Activated T-cell treated with anti-CD3 and anti-CD28 coated beads, Interleukin-2, amount 50 U/mL, for 24 hours (primary cell): ENCODE results near the gene SUFU.
A peak's percentile ranks its signal among the peaks of the same experiment; 100 is the strongest.

ENCODE experiments used
- DNase-seq: peaks from one replicate; pipeline ENCODE4 v3.0.0-alpha.2; 2020
- H3K27ac Mint-ChIP-seq: 2 replicates; pipeline ENCODE4 v1.8.0; 2020; ENCODE audit warnings: mild to moderate bottlenecking, mixed read lengths
- H3K27me3 Mint-ChIP-seq: 2 replicates; pipeline ENCODE4 v1.8.0; 2020; ENCODE audit warnings: mixed read lengths
- H3K36me3 Mint-ChIP-seq: 2 replicates; pipeline ENCODE4 v1.8.0; 2020; ENCODE audit warnings: low read depth, mixed read lengths
- H3K4me1 Mint-ChIP-seq: 2 replicates; pipeline ENCODE4 v1.8.0; 2020; ENCODE audit warnings: low read depth, mixed read lengths
- H3K4me3 Mint-ChIP-seq: 2 replicates; pipeline ENCODE4 v1.8.0; 2020; ENCODE audit warnings: mild to moderate bottlenecking, moderate library complexity, mixed read lengths
- H3K9me3 Mint-ChIP-seq: 2 replicates; pipeline ENCODE4 v1.8.0; 2020; ENCODE audit warnings: mixed read lengths

The SUFU gene

DNA sequence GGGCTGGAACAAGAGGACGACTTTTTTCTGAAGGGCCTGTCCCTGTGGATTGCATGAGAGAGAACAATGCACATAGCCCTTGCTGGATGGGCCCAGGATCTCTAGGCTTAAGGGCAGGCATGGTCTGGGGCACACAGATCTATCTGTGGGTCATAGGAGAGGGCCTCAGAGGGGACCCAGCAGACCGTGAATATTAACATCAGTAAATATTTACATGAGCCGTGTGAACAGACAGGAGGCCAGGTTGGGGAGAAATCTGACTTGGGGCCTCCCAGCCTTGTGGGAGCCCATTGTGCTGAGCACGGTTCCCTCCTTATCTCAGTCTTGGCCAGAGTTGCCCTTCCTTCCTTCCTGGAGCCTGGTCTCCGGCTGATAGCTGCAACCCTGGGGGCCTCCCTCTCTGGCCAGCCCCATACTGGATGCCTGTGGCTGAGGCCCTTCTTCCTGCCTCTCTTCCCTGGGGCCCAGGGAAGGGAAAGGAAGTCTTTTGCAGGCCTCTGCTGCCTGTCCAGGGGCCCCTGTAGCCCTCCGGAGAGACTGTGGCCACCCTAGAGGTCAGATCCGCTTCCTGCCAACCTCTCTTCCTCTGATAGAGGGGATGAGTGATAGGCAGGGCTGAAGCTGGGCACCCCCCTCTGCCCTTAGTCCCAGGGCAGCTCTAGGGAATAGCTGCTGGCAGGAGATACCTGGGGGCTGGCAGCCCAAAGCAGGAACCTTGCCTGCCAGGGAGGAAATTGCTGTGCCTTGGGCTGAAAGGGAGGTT, 96.0 kb downstream of the SUFU start:
- peaks cover 7% of the 10 kb centered on the region for H3K4me1 Mint-ChIP-seq
- no peak for DNase-seq
- H3K36me3 Mint-ChIP-seq: peaks cover 60% of the 10 kb centered on the region
- no peak overlapping the region for H3K27ac Mint-ChIP-seq
- no peak overlapping the region for H3K4me3 Mint-ChIP-seq
- no peaks in the 10 kb centered on the region for H3K27me3 Mint-ChIP-seq
- H3K9me3 Mint-ChIP-seq: no peaks in the 10 kb centered on the region

DNA sequence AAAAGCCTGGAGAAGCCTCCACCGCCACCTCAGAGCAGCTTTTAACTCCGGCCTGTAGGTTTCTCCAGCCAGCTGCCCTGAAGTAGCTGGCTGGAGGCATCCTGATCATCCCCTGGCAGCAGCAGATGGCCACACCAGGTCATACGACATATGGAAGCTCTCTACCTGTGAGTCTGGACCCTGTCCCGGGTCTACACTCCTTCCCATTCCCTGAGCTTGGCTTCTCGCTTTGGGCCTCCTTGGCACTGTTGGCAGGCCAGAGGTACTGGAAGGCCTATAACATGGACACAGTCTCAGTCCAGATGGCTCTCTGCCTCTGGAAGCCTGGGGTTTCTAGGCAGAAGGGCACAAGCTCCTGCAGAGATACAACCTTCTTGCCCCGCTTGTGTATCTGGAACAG, 97.0 kb downstream of the SUFU start:
- H3K27ac Mint-ChIP-seq: no peak overlapping the region
- no peak overlapping the region for H3K4me3 Mint-ChIP-seq
- H3K36me3 Mint-ChIP-seq: peaks cover 60% of the 10 kb centered on the region
- DNase-seq: no peak
- no peaks in the 10 kb centered on the region for H3K9me3 Mint-ChIP-seq
- peaks cover 7% of the 10 kb centered on the region for H3K4me1 Mint-ChIP-seq
- no peaks in the 10 kb centered on the region for H3K27me3 Mint-ChIP-seq

DNA sequence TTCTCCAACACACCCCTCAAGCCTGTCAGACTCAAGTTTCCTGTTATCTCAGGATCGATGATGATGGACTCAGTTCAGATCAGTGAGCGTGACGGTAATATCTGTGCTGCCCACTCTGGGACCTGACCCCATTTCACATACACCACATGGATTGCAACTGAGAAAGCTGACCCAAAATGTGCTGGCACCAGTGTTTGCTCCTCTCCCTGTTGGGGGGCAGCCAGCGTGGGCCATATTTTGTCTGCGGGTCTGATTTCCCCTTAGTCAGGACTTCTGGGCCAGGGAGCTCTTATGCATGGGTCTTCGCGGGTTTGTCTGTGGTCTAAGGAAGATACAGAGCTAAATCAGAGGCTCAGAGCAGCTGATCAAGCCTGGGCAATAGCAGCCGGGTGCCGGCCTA, 97.9 kb downstream of the SUFU start:
- Mint-ChIP-seq H3K27me3 (no peaks in the 10 kb centered on the region), H3K27ac (no peak overlapping the region), H3K9me3 (no peaks in the 10 kb centered on the region), H3K4me3 (no peak overlapping the region), H3K36me3 (peaks cover 60% of the 10 kb centered on the region), H3K4me1 (peaks cover 7% of the 10 kb centered on the region)
- DNase-seq: no peak

DNA sequence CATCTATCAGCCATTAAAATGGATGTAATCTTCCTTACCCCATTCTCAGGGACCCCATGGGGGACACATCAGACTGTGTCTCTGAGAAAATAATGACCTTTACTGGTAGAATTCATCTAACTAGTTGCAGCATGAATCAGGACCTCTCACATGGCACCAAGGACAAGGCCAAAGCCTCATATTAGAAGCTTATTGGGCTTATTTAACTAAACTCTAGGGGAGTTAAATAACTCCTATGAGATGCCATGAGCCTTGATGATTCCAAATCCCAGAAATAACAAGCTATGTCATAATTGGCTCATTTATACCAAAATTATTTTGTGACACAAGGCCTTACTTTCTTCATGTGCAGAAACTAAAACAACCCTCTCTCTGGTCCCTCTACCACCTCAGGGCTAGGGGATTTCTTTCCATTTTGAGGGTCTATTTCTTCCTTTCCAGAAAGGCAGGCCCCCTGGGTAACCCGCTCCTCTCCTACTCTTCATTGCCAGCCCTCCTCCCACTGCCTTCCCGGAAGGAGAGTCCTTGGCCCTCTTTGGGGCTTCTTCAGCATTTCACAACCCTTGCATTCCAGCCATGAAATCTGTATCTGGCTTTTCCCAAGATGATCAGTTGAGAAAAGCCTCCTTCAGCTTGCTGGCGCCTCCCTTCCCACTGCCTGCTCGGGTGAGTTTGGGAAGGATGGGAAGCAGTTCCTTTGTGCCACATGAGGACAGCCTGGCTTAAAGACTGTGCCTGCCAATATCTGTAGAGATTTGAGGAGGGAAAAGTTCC, 98.7 kb downstream of the SUFU start:
- Mint-ChIP-seq H3K27me3 (no peaks in the 10 kb centered on the region), H3K4me1 (peaks cover 7% of the 10 kb centered on the region), H3K27ac (no peak overlapping the region), H3K9me3 (no peaks in the 10 kb centered on the region), H3K36me3 (peaks cover 54% of the 10 kb centered on the region), H3K4me3 (no peak overlapping the region)
- DNase-seq: no peak

DNA sequence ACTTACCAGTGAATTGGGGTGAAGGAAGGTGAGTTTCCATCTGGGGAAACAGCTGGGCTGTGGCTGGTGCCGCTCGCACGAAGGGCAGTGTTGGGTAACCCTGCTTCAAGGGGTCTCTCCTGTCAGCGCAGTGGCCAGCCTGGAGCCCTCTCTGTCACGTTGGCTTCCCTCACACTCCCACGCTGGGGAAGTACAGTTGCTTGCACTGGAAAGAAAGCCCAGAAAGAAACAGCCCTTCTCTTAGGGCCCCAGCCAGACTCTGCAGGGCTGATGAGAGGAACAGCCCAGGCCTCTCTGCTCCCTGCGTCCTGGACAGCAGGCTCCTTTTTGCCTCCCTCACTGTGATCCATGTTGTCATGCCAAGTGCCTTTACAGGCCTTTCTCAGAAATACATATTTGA, 100.2 kb downstream of the SUFU start:
- no peak for DNase-seq
- no peaks in the 10 kb centered on the region for H3K27me3 Mint-ChIP-seq
- H3K4me3 Mint-ChIP-seq: no peak overlapping the region
- H3K36me3 Mint-ChIP-seq: peaks cover 42% of the 10 kb centered on the region
- H3K4me1 Mint-ChIP-seq: peaks cover 10% of the 10 kb centered on the region
- H3K27ac Mint-ChIP-seq: no peak overlapping the region
- H3K9me3 Mint-ChIP-seq: no peaks in the 10 kb centered on the region

DNA sequence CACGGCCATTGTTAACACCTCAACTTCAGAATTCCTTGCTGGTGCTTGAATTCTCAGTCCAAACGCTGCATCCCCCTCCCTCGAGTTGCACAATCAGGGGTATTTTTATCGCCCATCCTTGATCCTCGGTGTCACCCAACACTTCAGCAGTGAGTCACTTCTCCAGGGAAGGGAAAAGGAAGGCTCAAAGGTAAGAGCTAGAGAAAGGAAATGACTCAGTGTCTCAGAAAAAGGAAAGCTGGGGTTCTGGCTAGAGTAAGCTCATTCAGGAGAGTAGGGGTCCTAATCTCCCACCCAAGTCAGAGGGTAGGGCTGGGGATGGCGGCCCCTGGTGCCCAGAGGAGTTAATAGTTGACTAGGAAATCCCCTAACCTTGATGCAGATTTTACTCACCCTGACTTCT, 100.7 kb downstream of the SUFU start:
- Mint-ChIP-seq H3K9me3 (no peaks in the 10 kb centered on the region), H3K36me3 (peaks cover 37% of the 10 kb centered on the region), H3K27ac (no peak overlapping the region), H3K4me3 (no peak overlapping the region), H3K27me3 (no peaks in the 10 kb centered on the region), H3K4me1 (peaks cover 13% of the 10 kb centered on the region)
- no peak for DNase-seq

DNA sequence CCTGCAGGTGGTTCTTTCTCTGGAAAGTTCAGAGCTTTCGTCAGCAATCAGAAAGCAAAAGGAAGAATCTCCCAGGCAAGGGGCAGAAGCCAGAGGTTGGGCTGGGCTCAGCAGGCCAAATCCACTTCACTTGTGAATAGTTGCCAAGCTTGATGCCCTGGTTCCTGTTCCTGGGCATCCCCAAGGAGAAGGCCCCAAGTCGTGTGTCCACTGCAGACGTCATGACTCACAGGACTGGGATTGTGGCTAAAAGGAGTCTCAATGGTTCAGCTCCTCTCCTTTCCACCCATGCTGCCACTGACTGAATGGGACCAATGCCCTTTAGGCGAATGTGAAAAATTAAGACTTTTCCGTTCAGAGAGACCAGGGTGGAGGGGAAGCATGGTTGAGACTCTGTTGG, 101.9 kb downstream of the SUFU start:
- H3K4me1 Mint-ChIP-seq: peaks cover 18% of the 10 kb centered on the region
- no peak overlapping the region for H3K27ac Mint-ChIP-seq
- H3K27me3 Mint-ChIP-seq: no peaks in the 10 kb centered on the region
- DNase-seq: no peak
- no peak overlapping the region for H3K4me3 Mint-ChIP-seq
- H3K36me3 Mint-ChIP-seq: peaks cover 28% of the 10 kb centered on the region
- no peaks in the 10 kb centered on the region for H3K9me3 Mint-ChIP-seq

DNA sequence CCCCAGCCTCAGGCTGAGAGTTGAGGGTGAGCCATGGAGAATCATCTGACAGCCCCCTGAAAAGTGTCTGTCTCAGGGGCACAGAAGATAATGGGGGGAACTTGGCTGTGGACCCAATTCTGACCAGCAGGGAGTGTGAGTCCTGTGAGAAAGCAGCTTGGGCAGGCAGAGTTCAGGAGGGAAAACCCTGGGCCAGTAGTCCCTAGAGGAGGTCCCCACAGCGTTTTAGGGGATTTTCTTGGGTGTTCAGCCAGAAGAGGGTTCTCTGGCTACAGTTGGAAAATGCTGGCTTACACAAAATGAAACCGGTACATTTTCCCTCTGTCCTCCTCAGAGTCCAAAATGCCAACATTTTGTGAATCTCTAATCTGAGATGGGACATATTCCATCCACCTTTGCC, 104.7 kb downstream of the SUFU start:
- Mint-ChIP-seq H3K4me1 (peaks cover 45% of the 10 kb centered on the region), H3K36me3 (peaks cover 22% of the 10 kb centered on the region), H3K4me3 (no peak overlapping the region), H3K27ac (peak overlapping the region; percentile 57), H3K9me3 (no peaks in the 10 kb centered on the region), H3K27me3 (no peaks in the 10 kb centered on the region)
- no peak for DNase-seq

DNA sequence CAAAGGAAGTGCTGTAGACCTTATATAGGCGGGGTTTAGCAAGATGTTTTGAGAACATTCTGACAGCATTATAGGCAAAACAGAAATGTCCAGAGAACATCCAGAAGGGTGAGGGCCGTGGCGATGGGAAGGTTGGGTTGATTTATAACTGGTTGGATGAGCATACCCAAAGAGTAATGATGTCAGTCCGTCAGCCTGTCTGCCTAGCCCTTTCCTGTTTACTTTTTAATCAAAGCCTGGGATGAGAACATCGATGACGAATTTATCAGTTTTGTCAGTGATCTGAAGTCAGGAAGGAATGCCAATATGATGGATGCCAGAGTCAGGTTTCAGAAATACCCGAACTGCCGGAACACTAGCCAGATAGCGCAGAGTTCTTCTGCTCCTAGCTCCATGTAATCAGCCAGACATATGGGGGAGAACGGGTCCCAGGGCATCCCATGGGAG, 106.7 kb downstream of the SUFU start:
- Mint-ChIP-seq H3K27me3 (no peaks in the 10 kb centered on the region), H3K27ac (peak overlapping the region; percentile 28), H3K9me3 (no peaks in the 10 kb centered on the region), H3K4me3 (no peak overlapping the region), H3K4me1 (peaks cover 44% of the 10 kb centered on the region), H3K36me3 (peaks cover 11% of the 10 kb centered on the region)
- no peak for DNase-seq

DNA sequence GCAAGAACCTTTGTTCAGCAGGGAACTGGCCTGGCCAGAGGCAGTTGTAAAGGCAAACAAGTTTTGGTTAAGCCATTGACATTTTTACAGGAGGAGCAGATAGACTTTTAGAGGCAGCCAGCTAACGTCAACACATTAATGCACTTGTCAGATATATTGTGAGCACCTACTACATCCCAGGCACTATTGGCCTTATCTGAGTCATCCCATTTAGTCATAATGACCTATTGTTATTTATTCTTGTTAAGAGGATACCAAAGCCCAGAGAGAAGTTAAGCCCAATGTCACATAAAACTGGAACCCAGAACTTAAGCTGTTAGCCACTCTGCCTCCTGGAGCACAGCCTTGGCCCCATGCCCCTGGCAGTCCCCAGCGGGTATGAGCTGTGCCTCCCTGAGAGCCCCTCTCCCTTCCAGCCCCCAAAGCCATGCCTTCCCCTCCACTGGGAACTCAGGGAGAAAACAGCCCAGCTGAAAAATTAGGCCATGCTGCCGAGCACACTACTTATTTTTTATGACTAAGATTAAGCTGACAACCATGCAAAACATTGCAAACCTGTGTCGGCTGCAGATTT, 107.8 kb downstream of the SUFU start:
- Mint-ChIP-seq H3K9me3 (no peaks in the 10 kb centered on the region), H3K4me3 (no peak overlapping the region), H3K4me1 (peaks cover 44% of the 10 kb centered on the region), H3K27me3 (no peaks in the 10 kb centered on the region), H3K27ac (peak overlapping the region; percentile 28), H3K36me3 (peaks cover 12% of the 10 kb centered on the region)
- no peak for DNase-seq

DNA sequence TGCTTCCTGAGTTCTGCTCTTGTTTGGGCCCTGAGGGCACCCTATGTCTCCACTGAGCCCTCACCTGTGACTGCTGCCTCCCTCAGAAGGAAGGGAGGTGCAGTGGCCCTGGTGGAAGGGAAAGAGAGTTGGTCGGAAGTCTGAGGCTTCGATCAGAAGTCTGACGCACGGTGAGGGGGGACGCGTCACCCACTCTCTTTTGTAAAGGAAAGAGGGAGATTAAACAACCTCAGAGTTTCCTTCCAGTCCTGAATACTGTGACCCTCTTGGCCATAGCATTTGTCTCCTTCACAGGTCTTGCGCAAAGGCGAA, 109.1 kb downstream of the SUFU start:
- Mint-ChIP-seq H3K4me3 (peak overlapping the region; percentile 21), H3K4me1 (peaks cover 44% of the 10 kb centered on the region), H3K36me3 (peaks cover 21% of the 10 kb centered on the region), H3K27me3 (no peaks in the 10 kb centered on the region), H3K9me3 (no peaks in the 10 kb centered on the region), H3K27ac (peak overlapping the region; percentile 90)
- peak; percentile 64 for DNase-seq

DNA sequence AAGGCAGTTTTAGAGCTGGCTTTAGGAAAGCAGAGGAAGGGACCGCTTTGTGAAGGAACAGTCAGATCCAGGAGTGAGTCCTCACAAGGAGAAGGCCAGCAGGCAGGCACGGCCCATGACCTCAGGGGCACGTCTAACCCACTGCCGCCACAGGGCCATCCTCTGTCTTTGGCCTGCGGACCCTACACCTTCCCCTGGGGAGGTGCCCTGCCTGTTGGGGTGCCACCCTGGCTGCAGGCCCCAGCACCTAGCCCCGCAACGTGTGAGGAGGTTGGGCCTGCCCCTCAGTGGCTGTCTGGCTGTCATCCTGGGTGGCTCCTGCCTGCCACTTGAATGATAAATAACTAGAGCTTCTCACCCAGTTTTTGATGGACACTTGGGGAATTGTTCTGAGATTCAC, 109.5 kb downstream of the SUFU start:
- Mint-ChIP-seq H3K4me1 (peaks cover 42% of the 10 kb centered on the region), H3K36me3 (peaks cover 25% of the 10 kb centered on the region), H3K27ac (peak overlapping the region; percentile 90), H3K9me3 (no peaks in the 10 kb centered on the region), H3K4me3 (no peak overlapping the region), H3K27me3 (no peaks in the 10 kb centered on the region)
- no peak for DNase-seq

DNA sequence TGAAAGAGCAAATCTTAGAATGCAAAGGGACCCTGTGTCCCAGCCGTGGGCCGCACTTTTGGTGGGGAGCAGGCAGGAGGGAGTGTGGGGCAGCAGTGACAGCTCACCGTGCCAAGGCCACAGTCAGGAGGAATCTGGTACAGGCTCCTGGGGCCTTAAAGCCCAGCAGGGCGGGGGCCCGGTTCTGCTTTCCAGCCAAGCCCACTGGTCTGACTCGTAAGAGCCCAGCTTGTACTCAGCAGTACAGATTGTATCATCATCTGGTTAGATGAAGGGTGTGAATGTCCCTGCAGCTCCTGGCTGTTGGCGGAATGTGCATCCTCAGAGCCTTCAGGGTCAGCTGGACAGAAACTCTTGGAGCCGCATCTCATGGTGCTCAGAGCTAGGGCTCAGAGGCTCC, 110.0 kb downstream of the SUFU start:
- Mint-ChIP-seq H3K27me3 (no peaks in the 10 kb centered on the region), H3K4me1 (peaks cover 40% of the 10 kb centered on the region), H3K9me3 (no peaks in the 10 kb centered on the region), H3K27ac (peak overlapping the region; percentile 90), H3K36me3 (peaks cover 25% of the 10 kb centered on the region), H3K4me3 (no peak overlapping the region)
- DNase-seq: no peak

DNA sequence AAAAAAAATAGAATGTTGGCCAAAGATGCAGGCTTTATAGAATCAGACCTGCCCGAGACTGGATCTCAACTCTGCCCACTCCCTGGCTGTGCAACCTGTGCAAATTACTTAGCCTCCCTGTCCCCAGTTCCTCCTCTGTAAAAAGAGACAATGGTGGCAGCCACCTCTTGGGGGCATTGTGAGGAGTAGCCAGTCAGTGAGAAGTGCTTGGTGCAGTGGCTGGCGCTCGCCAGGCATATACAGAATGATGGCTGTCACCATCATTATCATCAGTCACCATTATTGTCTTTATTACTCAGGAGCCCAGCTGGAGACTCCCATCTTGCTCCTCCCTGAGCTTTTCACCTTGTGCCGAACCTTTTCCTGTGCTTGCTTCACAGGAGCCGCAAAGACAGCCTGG, 111.1 kb downstream of the SUFU start:
- Mint-ChIP-seq H3K27ac (peak overlapping the region; percentile 26), H3K9me3 (no peaks in the 10 kb centered on the region), H3K27me3 (no peaks in the 10 kb centered on the region), H3K4me1 (peaks cover 37% of the 10 kb centered on the region), H3K4me3 (no peak overlapping the region), H3K36me3 (peaks cover 27% of the 10 kb centered on the region)
- DNase-seq: no peak

DNA sequence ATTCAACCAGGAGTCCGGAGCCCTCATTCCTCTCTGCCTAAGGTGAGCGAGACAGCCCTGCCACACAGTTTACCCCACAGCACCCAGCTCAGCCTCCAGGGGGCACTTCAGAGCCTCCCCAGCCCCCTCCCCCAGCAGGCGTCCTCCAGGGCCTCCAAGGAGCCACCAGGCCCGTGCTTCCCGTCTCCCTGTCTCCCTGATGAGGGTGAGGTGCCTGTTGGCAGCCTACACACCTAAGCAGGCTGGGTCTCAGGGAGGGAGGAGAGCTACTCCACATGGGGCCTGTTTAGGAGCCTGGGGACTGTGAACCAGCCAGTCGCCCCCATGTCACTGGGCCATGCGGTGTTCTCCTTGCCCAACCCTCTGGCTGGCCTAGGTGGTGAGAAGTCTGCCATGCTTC, 111.6 kb downstream of the SUFU start:
- DNase-seq: peak; percentile 42
- peaks cover 27% of the 10 kb centered on the region for H3K36me3 Mint-ChIP-seq
- no peak overlapping the region for H3K4me3 Mint-ChIP-seq
- peaks cover 36% of the 10 kb centered on the region for H3K4me1 Mint-ChIP-seq
- H3K27ac Mint-ChIP-seq: peak overlapping the region; percentile 26
- no peaks in the 10 kb centered on the region for H3K9me3 Mint-ChIP-seq
- no peaks in the 10 kb centered on the region for H3K27me3 Mint-ChIP-seq
